COLO668 (cell line): ENCODE results near the gene ACOT7.
"Not testable (repeated sequence)": the region's sequence is repeated elsewhere in the genome, so short reads cannot be mapped to it uniquely, and the experiment has no call there.

Source experiments
- DNase-seq: peaks from one replicate; lab custom pipeline; 2025; ENCODE audit not compliant: unreplicated experiment; lab: John Stamatoyannopoulos, UW

The ACOT7 gene

GRCh38 chr1:6317098-6317760 lies 76.3 kb downstream of the ACOT7 start:
- DNase-seq, result no peak

GRCh38 chr1:6316240-6317097 lies 77.1 kb downstream of the ACOT7 start:
- no peak for DNase-seq

- no peak for DNase-seq
These were observed 79.1 kb downstream of the ACOT7 start for GRCh38 chr1:6314503-6314902.

GRCh38 chr1:6313393-6314200 lies 80.0 kb downstream of the ACOT7 start:
- no peak for DNase-seq

- DNase-seq, result no peak
These were observed 83.3 kb downstream of the ACOT7 start for GRCh38 chr1:6310116-6310848.

GRCh38 chr1:6309564-6309963 lies 84.0 kb downstream of the ACOT7 start:
- no peak for DNase-seq

- DNase-seq, result no peak
These were observed 85.1 kb downstream of the ACOT7 start for GRCh38 chr1:6308449-6308848.

GRCh38 chr1:6307682-6308081 lies 85.9 kb downstream of the ACOT7 start:
- DNase-seq, result not testable (repeated sequence)

GRCh38 chr1:6307099-6307498 lies 86.5 kb downstream of the ACOT7 start:
- DNase-seq, result no peak

- DNase-seq, result no peak
These were observed 90.1 kb downstream of the ACOT7 start for GRCh38 chr1:6303397-6304012.

GRCh38 chr1:6302568-6302967 lies 91.0 kb downstream of the ACOT7 start:
- no peak for DNase-seq

GRCh38 chr1:6301526-6301925 lies 92.0 kb downstream of the ACOT7 start:
- DNase-seq, result no peak

GRCh38 chr1:6300342-6301048 lies 93.1 kb downstream of the ACOT7 start:
- no peak for DNase-seq

- no peak for DNase-seq
These were observed 93.9 kb downstream of the ACOT7 start for GRCh38 chr1:6299557-6300165.

GRCh38 chr1:6298940-6299465 lies 94.6 kb downstream of the ACOT7 start:
- no peak for DNase-seq

GRCh38 chr1:6298530-6298929 lies 95.0 kb downstream of the ACOT7 start:
- no peak for DNase-seq

GRCh38 chr1:6295910-6296309 lies 97.7 kb downstream of the ACOT7 start:
- DNase-seq, result no peak

- no peak for DNase-seq
These were observed 98.5 kb downstream of the ACOT7 start for GRCh38 chr1:6294890-6295556.
